K562 (cell line): ENCODE data around the gene SLFN14. TPM values are rescaled to one million over a fixed set of nuclear protein-coding genes. Genes with fewer than 3 reads are reported as not detected.
A peak's percentile ranks its signal among the peaks of the same experiment; 100 is the strongest.

Experiments used
- CC2D1A ChIP-seq: fragments of 450-650 bp; IDR thresholded peaks from 2 replicates; pipeline ENCODE4 v1.6.1; 2017; ENCODE audit warnings: mild to moderate bottlenecking
- ETV5 ChIP-seq: sonication (generic); formaldehyde crosslinking; IDR thresholded peaks from 2 replicates; pipeline ENCODE4 v1.4.0; 2020; ENCODE audit warnings: low read depth, mild to moderate bottlenecking, missing genetic modification reagents
- HMGXB4 ChIP-seq: sonication (generic); formaldehyde crosslinking; IDR thresholded peaks from 2 replicates; pipeline ENCODE4 v1.8.1; 2023; ENCODE audit warnings: mild to moderate bottlenecking, missing genetic modification reagents
- NCOA4 ChIP-seq: fragments of 450-650 bp; IDR thresholded peaks from 2 replicates; pipeline ENCODE4 v1.6.1; 2018; ENCODE audit warnings: mild to moderate bottlenecking; ENCODE audit not compliant: partially characterized antibody
- RBM14 ChIP-seq: fragments of 200-400 bp; formaldehyde crosslinking; IDR thresholded peaks from 2 replicates; pipeline ENCODE4 v1.6.1; 2018; ENCODE audit warnings: low read depth, mild to moderate bottlenecking, low read length, moderate library complexity, borderline replicate concordance; ENCODE audit not compliant: insufficient read depth
- RREB1 ChIP-seq: fragments of 250-450 bp; sonication (Bioruptor Pico); IDR thresholded peaks from 2 replicates; pipeline ENCODE4 v1.4.0; 2020
- SMAD2 ChIP-seq: fragments of 150-350 bp; IDR thresholded peaks from 2 replicates; pipeline ENCODE4 v1.6.1; 2014; ENCODE audit warnings: low read depth, mild to moderate bottlenecking, low read length
- STAT5A ChIP-seq: IDR thresholded peaks from 2 replicates; pipeline ENCODE4 v1.6.1; 2012; ENCODE audit warnings: low read length, inconsistent platforms, borderline replicate concordance
- THAP12 ChIP-seq: fragments of 250-450 bp; sonication (Bioruptor Pico); IDR thresholded peaks from 2 replicates; pipeline ENCODE4 v1.9.0; 2021; ENCODE audit warnings: mild to moderate bottlenecking, inconsistent platforms
- ZNF134 ChIP-seq: fragments of 250-450 bp; sonication (Bioruptor Pico); conservative IDR thresholded peaks from 2 replicates; pipeline ENCODE4 v1.4.0; 2020
- ZNF592 ChIP-seq: fragments of 450-650 bp; IDR thresholded peaks from 2 replicates; pipeline ENCODE4 v1.6.1; 2017; ENCODE audit warnings: antibody characterized with exemption, mild to moderate bottlenecking
- polyA plus RNA-seq, 8 experiments: library from polyadenylated mRNA; depleted of rRNA in 4 of 8; stranded (reverse) in 5 of 8; unstranded in 3 of 8; fragments of >200 nt; fragmentation: Nextera tagmentation in 2 of 8; fragmentation: Illumina TruSeq in 1 of 8; extraction: Ambion mirVana in 2 of 8; extraction: Trizol in 1 of 8; gene quantifications; 2 replicates each; pipeline versions ENCODE4 v1.2.1 to v1.2.3, GENCODE V29; 2011 to 2014; ENCODE audit warnings: inconsistent platforms in 1 of 8, missing spikeins in 1 of 8
- total RNA-seq, 7 experiments: library from RNA; depleted of rRNA in 6 of 7; stranded (reverse); fragments of >200 nt in 6 of 7; fragmentation: Illumina TruSeq in 2 of 7; extraction: Trizol in 2 of 7; gene quantifications; 2 replicates each; pipeline versions ENCODE4 v1.2.1 to v1.2.3, GENCODE V29; 2011 to 2021; ENCODE audit warnings: low replicate concordance in 1 of 7

The SLFN14 gene
- total and polyA plus RNA-seq, 9 of the 15 experiments (the other 6 are each of a cell fraction or from before 2014, with no cell fraction given): 1.3 to 4.3 (median 3.1) TPM

DNA sequence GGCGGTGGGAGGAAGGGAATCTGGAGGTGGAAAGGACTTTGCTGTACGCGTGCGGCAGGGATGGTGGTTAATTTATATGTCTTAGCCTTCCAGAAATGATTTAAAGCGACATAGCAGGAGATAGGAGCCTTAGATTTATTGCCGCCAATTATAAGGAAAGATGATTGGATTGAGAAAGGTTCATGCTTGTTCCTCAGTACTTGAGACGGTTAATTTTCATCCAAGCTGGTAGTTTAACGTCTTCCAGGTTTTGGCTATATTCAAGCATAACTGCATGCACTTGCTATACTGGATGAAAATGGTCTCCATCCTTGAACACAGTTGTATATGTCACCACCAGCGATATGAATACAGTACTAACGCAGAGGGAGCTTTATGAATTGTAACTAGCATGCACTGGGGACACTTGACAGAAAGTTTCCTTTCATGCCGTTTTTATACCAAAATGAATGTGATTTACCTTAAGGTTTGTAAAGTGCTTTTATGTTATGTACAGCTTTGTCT is 18.4 kb upstream of the SLFN14 start (continued):
- TF ChIP-seq THAP12 (CRISPR knock-in tag): no peak
- TF ChIP-seq CC2D1A: no peak
- TF ChIP-seq ZNF592: 0 out of 2 replicates have a peak, but pooled peaks have one; percentile 5
- TF ChIP-seq ZNF134 (CRISPR knock-in tag): no peak
- TF ChIP-seq ETV5: no peak
- no peak for TF ChIP-seq RBM14
- TF ChIP-seq RREB1 (CRISPR knock-in tag): no peak
- no peak; the same call in 1 of the 2 replicates for TF ChIP-seq STAT5A
- TF ChIP-seq SMAD2: no peak
- peak; percentile 1 for TF ChIP-seq NCOA4
- TF ChIP-seq HMGXB4 (CRISPR knock-in tag): no peak
